LoVo (cell line): Measurements from ENCODE around the gene HOXD1.

Experiments used
- DNase-seq: peaks from one replicate; pipeline ENCODE4 v3.0.0-alpha.2; 2016; ENCODE audit warnings: low spot score

Gene HOXD1

DNA sequence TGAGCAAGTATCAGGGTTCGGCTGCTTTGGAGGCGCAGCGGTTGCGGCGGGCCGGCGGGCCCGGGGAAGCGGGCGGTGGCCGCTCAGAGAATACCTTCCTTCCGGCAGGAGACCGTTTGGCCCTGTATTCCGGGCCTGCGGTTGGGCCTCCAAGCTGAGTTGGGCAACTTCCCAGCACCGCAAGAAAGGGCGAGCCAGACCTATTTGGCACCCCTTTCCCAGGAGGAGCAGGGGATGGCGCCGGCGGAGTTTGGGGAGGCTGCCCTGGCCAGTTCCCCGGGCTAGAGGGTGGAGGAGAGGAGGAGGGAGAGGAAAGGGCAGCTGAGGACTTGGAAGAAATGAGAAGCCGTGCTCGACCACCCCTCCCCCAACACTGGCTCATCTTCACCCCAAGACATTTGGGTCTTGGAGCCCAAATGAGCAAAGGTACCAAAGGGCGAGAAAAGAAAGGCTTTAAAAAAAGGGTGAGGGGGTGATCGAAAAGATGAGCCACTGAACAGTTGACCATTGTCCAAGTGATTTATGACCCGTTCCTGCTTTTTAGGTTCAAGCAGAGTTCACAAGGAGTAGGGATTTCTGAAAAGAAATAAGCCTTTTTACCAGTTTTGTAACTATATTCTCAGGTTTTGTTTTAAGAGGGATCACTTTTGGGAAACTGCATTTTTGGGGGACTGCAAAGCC, 23.0 kb upstream of the HOXD1 start:
- no peak for DNase-seq

DNA sequence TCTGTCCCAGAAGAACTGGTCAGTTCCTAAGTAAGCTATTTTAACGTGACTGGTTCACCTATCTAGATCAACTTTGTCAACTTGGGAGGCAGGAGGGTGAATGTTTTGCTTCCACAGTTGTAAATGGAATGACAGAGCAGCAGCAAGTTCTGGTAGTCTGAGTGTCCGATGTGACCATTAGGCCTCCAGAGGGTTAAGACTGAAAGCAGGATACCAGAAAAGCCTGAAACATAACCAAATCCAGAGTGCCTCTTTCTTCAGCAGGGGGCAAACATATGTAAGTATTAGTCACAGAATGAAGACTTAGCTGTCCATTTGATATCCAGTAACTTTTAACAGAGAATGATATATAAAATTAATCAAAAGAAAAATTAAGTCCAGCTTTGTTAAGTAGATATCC, 22.2 kb upstream of the HOXD1 start:
- no peak for DNase-seq

DNA sequence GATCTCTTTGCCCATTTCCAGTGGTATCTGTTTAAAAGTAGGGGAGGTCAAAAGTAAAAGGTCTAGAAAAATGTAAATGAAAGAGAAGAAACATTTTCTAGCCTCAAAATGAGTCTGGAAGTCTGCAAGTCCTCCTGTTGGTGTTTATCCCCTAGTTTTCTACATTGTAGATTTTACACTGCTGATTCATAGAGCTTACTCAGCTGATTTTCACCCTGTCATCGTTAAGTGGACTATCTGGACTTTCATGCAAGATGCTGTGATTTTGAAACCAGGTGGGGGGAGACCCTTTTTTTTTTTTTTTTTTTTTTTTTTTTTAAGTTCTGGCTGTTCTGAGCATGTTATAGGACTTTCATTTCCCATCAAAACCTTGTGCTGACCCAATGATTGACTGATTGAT, 21.1 kb upstream of the HOXD1 start:
- DNase-seq: no peak

DNA sequence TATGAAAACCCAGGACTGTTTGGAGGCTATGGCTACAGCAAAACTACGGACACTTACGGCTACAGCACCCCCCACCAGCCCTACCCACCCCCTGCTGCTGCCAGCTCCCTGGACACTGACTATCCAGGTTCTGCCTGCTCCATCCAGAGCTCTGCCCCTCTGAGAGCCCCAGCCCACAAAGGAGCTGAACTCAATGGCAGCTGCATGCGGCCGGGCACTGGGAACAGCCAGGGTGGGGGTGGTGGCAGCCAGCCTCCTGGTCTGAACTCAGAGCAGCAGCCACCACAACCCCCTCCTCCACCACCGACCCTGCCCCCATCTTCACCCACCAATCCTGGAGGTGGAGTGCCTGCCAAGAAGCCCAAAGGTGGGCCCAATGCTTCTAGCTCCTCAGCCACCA, 19.3 kb upstream of the HOXD1 start:
- DNase-seq: no peak

DNA sequence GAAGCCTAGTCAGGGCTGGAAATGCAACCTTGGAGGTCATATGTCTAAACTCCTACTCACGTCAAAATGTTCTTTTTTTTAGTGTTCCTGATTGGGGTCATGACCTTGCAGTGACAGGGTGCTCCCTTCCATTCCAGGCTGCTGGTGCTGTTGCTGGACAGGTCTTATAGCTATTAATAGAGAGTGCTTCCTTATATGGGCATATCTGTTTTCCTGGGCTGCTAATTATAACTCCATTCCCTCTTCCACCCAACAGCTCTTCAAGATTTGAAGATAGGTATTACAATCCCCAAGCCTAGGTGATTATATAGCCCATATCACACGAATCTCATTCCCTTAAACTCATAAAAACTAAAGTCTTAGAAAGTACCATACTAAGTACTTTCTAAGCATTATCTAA, 18.8 kb upstream of the HOXD1 start:
- DNase-seq: no peak

DNA sequence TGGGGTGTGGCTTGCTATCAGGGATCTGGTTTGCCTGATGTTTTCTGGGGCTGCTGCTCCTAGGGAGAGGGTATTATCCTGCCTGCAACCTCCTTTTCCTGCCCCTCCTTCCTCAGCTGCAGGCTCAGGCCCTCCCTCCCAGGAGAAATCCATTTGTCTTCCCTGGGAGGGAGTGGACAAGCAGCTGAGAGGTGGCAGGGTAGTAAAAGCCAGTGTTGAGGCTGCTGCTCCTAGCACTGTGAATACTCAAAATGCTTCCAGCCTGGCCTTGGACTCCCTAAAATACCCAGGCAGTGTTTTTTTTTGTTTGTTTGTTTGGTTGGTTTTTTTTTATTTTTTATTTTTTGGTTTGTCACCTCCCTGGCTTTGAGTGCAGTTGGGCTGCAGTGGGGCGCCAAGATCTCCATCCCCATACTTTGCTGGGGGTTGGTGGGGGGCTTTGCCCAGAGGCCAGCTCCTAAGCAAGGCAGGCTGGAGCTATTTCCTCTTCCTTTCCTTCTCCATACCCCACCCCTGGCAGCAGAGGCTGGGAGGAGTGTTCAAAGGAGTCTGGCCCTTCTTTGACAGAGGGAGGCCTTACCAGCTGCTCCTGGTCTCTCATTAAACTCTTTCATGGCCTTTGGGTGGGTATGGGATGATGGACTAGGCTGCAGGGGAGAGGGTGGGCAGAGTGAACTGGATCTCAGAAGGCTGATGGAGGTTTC, 17.7 kb upstream of the HOXD1 start:
- DNase-seq: no peak

DNA sequence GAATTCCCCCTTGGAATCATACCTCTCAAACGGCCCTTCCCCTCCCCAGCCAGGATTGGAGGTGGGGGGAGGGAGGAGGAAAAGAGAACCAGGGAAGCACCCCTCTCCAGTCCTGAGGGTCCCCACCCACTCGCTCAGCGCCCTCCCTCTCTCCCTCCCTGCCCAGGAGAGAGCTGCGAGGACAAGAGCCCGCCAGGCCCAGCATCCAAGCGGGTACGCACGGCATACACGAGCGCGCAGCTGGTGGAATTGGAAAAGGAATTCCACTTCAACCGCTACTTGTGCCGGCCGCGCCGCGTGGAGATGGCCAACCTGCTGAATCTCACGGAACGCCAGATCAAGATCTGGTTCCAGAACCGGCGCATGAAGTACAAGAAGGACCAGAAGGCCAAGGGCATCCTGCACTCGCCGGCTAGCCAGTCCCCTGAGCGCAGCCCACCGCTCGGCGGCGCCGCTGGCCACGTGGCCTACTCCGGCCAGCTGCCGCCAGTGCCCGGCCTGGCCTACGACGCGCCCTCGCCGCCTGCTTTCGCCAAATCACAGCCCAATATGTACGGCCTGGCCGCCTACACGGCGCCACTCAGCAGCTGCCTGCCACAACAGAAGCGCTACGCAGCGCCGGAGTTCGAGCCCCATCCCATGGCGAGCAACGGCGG, 17.0 kb upstream of the HOXD1 start:
- no peak for DNase-seq

DNA sequence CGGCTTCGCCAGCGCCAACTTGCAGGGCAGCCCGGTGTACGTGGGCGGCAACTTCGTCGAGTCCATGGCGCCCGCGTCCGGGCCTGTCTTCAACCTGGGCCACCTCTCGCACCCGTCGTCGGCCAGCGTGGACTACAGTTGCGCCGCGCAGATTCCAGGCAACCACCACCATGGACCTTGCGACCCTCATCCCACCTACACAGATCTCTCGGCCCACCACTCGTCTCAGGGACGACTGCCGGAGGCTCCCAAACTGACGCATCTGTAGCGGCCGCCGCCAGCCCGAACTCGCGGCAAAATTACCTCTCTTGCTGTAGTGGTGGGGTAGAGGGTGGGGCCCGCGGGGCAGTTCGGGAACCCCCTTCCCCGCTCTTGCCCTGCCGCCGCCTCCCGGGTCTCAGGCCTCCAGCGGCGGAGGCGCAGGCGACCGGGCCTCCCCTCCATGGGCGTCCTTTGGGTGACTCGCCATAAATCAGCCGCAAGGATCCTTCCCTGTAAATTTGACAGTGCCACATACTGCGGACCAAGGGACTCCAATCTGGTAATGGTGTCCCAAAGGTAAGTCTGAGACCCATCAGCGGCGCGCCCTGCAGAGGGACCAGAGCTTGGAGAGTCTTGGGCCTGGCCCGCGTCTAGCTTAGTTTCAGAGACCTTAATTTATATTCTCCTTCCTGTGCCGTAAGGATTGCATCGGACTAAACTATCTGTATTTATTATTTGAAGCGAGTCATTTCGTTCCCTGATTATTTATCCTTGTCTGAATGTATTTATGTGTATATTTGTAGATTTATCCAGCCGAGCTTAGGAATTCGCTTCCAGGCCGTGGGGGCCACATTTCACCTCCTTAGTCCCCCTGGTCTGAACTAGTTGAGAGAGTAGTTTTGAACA, 16.2 kb upstream of the HOXD1 start:
- DNase-seq: no peak

DNA sequence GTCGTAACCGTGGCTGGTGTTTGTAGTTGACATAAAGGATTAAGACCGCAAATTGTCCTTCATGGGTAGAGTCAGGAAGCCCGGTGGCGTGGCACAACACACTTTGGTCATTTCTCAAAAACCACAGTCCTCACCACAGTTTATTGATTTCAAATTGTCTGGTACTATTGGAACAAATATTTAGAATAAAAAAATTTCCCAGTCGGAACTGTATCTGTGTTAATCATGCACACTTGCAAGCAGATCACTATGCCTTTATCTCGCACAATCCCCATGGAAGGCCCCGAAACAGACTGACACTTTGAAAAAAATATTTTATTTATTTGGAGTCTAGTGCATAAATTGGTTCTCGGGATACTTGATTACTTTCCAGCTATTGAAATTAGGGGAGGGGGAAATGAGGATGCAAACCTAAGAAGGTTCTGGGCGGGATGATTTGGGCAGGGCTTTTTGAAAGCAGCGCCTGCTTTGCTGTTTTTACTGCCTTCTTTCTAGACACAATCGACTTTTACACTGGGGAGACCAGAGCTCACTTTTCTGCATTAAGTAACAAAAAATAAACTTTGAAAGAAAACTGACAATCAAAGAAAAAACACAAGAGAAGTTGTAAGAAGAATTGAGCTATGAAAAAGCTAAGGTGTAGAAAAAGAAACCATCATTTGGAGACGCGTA, 15.4 kb upstream of the HOXD1 start:
- no peak for DNase-seq

DNA sequence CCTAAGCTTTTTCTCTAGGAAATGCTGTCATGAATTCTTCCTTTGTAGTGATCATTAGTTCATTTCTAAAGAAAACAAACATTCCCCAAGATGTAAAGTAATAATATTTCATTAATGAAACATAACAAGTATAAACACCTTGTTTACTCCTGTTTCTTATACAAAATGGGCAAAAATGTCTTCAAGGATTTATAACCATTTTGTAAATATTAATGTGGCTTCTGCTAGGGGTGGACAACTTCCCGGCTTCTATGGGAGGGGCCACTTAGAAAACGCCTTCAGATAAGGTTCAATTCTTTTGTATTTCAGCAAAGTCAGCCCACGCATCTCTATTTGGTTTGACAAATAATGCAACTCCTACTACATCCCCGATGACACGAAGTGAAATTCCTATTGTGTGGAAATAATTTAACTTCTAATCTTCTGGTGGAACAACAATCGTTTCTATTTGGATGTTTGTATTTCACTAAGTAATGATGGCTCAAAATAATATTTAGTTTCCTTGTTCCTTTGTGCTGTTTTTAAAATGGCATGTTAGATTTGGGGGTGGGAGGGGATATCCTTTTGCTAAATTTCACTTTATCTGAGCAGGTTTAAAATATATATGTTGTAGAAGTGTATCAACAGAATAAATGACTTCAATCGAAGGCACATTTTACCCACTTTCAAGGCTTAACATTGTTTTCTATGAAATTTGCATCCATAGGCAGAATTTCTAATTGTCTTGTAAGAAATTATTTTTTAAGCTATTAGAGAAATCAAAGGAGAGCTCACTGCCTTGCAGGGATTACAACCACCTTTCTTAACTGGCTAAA, 14.7 kb upstream of the HOXD1 start:
- no peak for DNase-seq

DNA sequence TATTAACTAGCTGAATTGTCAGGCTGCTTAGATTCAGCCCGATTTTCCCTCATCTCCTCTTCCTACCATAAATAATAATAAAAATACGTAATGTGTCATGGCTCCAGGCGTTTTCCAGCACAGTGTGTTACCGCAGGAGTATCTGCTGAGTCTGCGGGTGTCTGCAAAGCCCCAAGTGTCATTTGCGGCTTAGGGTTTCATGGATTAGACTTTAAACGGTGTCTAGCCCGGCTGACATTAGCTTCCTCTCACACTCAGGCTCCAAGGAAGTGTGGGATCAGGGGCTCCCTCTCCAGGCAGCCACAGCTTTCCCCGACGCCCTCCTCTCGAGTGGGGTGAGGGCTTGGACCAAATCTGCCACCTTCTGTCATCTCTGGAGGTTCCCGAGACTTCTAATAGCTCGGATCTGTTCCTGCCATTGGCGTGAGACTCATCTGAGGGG, 14.1 kb upstream of the HOXD1 start:
- no peak for DNase-seq

DNA sequence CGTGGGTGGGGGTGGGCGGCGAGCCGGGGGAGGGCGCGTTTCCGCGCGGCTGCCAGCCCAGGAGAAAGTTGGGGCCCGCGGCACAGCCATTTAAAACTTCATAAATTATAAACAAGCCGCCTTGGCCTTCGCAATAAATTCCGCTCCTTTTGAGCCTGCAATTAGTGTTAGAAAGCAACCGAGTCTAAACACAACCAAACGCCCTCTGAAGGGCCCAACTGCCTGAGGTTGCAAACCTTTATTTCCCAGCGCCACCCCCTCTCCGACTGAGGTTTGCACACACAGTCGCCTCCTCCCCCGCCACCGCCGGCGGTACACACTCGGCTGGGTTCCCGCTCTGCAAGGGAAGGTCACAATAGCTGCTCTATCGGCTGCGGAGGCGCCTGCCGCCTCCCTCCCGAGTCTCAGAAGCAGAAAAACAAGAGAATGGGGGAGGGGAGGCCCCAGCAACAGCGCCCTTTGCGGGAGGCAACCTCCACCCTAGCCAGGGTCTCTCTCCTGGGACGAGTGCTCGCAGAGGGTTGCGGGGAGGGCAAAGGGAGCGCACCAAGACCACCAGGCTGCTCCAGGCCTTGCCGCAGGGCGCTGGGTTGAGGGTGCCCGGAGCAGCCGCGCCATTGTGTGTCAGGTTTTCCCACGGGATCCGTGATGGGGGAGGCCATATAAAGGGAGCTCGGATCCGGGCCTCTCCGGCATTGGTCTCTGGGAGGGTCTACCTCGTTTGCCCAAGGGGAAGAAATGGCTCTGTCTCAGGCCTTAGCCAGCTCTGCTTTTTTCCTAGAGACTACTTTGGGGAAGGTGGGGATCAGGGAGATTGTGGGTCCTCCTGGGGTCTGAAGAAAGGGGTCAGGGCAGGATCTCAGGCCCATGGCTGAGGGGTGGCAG, 13.4 kb upstream of the HOXD1 start:
- DNase-seq: no peak

DNA sequence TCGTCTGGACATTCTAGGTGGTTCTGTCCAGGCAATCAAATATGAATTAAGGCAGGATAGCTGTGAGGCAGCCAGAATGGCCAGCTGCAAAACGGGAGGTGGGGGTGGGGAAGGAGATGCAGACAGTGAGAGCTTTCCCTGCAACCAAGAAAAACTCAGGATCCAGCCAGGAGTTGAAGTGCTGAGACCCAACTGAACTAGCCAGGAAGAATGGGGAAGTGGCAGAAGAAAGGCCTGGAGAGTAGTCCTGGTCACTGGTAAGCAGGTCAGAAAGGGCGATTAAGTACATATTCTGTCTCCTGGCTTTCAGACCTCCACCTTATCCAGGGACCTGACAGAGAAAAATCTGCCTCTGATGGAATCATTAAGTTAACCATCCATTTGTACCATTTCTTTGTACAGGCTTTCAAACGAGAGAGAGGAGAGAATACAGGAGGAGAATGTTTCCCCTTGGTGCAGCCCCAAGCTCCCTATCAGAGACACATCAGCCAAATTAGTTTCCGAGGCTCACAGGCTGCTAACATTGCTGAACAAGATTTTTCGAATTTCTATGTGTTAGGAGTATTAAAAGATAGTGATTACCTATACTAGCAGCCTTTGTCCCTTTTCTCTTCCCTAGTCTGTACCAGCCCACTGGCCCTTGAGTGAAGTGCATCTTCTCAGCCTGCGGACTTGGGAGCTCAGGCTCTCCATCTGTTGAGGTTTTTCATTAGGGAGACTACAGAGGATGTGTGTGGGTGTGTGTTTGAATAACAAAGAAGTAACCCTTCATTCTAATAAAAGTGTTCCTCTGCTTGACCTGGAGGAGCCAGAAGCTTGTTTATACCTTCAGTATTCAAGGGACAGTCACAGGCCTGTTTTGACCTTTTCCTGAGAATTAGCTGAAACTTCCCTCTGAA, 12.5 kb upstream of the HOXD1 start:
- no peak for DNase-seq

DNA sequence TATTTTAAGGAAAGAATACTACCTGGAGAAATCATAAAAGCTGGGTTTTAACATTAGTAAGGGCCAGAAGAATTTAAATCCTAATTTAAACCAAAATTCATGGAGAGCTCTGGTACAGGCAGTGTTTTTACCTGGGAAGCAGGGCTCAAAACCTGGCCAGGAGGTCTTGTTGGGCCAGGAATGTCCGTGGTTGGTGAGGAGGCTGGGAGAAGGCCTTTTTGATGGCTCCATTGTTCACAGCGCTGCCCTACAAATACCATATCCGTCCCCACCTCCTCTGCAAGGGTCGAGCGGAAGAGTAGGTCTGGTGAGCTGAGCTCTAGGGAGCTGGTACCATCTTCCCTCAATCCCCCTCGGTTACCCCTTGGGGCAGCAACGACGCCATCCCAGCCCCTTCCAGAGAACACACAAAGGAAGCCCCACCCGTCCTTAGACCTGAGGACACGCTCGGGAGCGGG, 10.9 kb upstream of the HOXD1 start:
- DNase-seq: no peak

DNA sequence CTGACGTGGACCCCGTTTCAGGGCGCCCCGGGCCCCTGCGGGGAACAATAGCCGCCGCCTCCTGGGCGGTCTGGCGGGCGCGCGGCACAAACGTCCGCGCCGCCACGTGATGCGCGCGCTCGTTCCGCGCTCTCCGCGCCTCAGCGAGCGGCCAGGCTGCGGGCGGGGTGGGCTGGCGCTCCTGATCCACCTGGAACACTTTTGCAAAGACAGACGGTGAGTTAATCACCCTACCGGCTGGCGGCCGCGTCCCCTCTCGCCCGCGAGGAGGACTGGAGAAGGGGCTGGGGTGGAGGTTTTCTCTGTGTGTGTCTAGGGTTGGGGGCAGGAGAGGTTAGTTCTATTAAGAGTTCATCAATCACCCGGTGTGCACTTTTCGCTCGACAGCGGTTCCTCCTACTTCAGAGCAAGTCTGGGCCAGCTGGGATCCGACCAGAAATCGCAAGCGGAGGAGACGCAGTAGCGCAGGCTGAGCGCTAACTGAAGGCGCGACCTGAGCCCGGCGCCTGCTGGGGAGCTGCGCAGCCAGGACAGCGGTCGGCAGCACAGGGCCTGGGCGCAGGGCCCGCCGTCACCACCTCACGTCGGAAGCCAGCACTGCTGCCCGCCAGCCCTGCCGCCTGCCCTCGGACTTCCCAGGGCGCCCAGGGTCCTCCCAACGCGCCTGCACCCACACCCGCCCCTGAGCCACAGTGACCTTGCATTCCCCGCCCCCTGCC, 10.3 kb upstream of the HOXD1 start:
- DNase-seq: no peak

DNA sequence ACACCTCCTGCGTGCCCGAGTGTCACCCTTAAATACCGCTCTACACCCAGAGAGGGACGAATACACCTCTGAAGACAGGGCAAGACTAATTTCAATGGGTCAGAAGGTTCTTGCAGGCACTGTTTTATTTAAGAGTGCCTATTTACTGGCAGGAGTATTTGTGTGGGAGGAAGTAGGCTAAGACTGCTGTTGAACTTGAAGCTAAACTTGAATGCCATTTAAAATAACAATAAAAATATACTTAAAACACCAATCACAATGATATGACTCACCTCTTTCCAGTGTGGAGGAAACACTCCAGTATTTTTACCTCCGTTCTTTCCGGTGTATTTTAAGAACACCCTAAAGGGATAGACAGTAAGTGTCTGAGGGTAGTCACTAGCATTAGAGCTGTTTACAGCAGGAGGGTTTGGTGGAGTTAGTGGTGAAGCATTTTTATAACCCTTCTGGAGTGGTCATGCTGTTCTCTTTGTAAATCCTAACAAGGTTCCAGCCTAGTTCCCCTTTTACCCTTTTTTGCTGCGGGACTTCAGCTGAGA, 9.6 kb upstream of the HOXD1 start:
- DNase-seq: no peak

DNA sequence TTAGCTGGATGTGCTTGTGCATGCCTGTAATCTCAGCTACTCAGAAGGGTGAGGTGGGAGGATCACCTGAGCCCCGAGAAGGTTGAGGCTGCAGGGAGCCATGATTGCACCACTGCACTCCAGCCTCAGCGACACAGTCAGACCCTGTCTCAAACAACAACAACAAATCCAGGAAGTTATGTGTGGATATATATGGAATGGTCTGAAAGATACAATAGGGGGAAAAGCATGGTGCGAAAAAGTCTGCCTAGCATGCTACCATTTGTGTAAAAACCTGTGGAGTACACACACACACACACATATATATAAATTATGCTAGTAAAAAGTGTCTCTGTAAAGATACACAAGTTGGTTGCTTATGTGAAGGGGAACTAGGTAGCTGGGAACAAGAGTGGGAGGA, 6.9 kb upstream of the HOXD1 start:
- DNase-seq: no peak

DNA sequence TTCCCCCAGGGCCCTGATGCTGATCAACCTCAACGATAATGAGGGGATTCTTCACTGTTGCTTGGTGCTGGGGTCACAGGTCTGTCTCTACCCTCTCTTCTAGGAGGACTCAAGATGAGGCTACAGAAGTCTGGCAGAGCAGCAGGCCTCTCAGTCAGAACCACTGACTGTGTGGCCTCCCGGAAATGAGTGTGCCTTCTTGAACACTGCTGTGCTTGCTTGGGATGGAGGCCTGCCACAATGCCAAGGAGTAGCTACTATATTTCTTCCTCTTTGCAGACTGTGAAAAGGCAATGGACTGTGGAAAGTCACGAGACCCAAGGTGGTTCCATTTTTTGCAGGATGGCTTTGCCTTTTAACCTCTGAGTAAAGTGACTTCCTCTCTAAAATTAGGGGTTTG, 5.8 kb upstream of the HOXD1 start:
- no peak for DNase-seq
